DND-41 (cell line): ENCODE results near the gene MBD6.
"Not testable (repeated sequence)": the region's sequence is repeated elsewhere in the genome, so short reads cannot be mapped to it uniquely, and the experiment has no call there.

Experiments
- ATAC-seq: fragments of 200-7000 bp; cut with Tn5 transposase; 3 replicates; pipeline ENCODE4 v1.9.1; 2021; ENCODE audit warnings: low read depth; ENCODE audit not compliant: insufficient read depth
- DNase-seq: peaks from one replicate; pipeline ENCODE4 v3.0.0-alpha.2; 2020
- H2AFZ ChIP-seq: 2 replicates; pipeline ENCODE4 v1.6.0; 2012; ENCODE audit warnings: low read depth, low read length
- H3K27ac ChIP-seq: 2 replicates; pipeline ENCODE4 v1.5.1; 2012; ENCODE audit warnings: low read length, inconsistent platforms
- H3K27me3 ChIP-seq: fragments of 200-600 bp; sonication (generic); 2 replicates; pipeline ENCODE4 v1.6.0; 2012; ENCODE audit warnings: low read length, mild to moderate bottlenecking, inconsistent platforms; ENCODE audit not compliant: insufficient read depth, poor library complexity
- H3K36me3 ChIP-seq: 2 replicates; pipeline ENCODE4 v1.5.1; 2012; ENCODE audit warnings: low read length, inconsistent platforms; ENCODE audit not compliant: insufficient read depth
- H3K4me1 ChIP-seq: 2 replicates; pipeline ENCODE4 v1.5.1; 2012; ENCODE audit warnings: mild to moderate bottlenecking, low read length; ENCODE audit not compliant: insufficient read depth
- H3K4me2 ChIP-seq: 2 replicates; pipeline ENCODE4 v1.6.0; 2012; ENCODE audit warnings: mild to moderate bottlenecking, moderate library complexity, low read length, inconsistent platforms; ENCODE audit not compliant: insufficient read depth
- H3K4me3 ChIP-seq, 2 experiments: fragments of 200-600 bp in 1 of 2; shearing (Covaris generic) in 1 of 2; 2 replicates each; pipeline ENCODE4 v1.5.1; 2012 to 2016; ENCODE audit warnings: inconsistent platforms in 2 of 2, low read length in 2 of 2, mild to moderate bottlenecking in 2 of 2, low read depth in 1 of 2, moderate library complexity in 1 of 2
- H3K79me2 ChIP-seq: 2 replicates; pipeline ENCODE4 v1.6.0; 2012; ENCODE audit warnings: low read length, inconsistent platforms; ENCODE audit not compliant: insufficient read depth
- H3K9ac ChIP-seq: 2 replicates; pipeline ENCODE4 v1.6.0; 2012; ENCODE audit warnings: low read depth, mild to moderate bottlenecking, inconsistent platforms, low read length, moderate library complexity
- H3K9me3 ChIP-seq: 2 replicates; pipeline ENCODE4 v1.5.1; 2012; ENCODE audit warnings: low read length, moderate library complexity, mild to moderate bottlenecking, inconsistent platforms; ENCODE audit not compliant: insufficient read depth, severe bottlenecking
- H4K20me1 ChIP-seq: 2 replicates; pipeline ENCODE4 v1.6.0; 2012; ENCODE audit warnings: low read length; ENCODE audit not compliant: insufficient read depth
- EZH2 ChIP-seq: IDR thresholded peaks from 3 replicates; pipeline ENCODE4 v1.6.1; 2012; ENCODE audit warnings: borderline replicate concordance, low read depth, mild to moderate bottlenecking, moderate library complexity, low read length, inconsistent platforms; ENCODE audit not compliant: severe bottlenecking
- TF ChIP-seq, protein P1 (sequence below): IDR thresholded peaks from 2 replicates; pipeline ENCODE4 v1.5.1; 2012; ENCODE audit warnings: borderline replicate concordance, low read length, moderate library complexity, mild to moderate bottlenecking; ENCODE audit not compliant: poor library complexity, severe bottlenecking; ENCODE audit errors: extremely low read depth

The MBD6 gene

DNA sequence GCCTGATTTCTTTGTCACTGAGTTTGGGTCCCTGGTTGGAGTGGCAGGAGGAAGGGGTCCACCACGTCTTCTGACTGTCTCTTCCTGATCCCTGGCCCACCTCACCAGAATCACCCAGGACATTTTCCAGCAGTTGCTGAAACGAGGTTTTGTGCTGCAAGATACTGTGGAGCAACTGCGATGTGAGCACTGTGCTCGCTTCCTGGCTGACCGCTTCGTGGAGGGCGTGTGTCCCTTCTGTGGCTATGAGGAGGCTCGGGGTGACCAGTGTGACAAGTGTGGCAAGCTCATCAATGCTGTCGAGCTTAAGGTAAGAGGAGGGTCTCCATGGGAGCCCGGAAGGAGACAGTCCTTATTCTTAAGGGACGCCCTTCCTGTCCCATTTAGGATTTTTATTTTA, 22.4 kb upstream of the MBD6 start:
- Histone ChIP-seq H3K4me2 (no peak overlapping the region), H4K20me1 (peaks cover 23% of the 10 kb centered on the region; the same call in 1 of the 2 replicates), H3K27me3 (no peaks in the 10 kb centered on the region), H2AFZ (no peak overlapping the region), H3K4me1 (no peaks in the 10 kb centered on the region), H3K9me3 (no peaks in the 10 kb centered on the region), H3K9ac (no peak overlapping the region), H3K27ac (no peak overlapping the region; the same call in 1 of the 2 replicates), H3K79me2 (peaks cover 48% of the 10 kb centered on the region), H3K4me3 (no peak overlapping the region), H3K36me3 (peaks cover 91% of the 10 kb centered on the region)
- TF ChIP-seq, protein P1, sequence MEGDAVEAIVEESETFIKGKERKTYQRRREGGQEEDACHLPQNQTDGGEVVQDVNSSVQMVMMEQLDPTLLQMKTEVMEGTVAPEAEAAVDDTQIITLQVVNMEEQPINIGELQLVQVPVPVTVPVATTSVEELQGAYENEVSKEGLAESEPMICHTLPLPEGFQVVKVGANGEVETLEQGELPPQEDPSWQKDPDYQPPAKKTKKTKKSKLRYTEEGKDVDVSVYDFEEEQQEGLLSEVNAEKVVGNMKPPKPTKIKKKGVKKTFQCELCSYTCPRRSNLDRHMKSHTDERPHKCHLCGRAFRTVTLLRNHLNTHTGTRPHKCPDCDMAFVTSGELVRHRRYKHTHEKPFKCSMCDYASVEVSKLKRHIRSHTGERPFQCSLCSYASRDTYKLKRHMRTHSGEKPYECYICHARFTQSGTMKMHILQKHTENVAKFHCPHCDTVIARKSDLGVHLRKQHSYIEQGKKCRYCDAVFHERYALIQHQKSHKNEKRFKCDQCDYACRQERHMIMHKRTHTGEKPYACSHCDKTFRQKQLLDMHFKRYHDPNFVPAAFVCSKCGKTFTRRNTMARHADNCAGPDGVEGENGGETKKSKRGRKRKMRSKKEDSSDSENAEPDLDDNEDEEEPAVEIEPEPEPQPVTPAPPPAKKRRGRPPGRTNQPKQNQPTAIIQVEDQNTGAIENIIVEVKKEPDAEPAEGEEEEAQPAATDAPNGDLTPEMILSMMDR: no peak
- TF ChIP-seq EZH2: no peak
- ATAC-seq: no peak
- DNase-seq: no peak

DNA sequence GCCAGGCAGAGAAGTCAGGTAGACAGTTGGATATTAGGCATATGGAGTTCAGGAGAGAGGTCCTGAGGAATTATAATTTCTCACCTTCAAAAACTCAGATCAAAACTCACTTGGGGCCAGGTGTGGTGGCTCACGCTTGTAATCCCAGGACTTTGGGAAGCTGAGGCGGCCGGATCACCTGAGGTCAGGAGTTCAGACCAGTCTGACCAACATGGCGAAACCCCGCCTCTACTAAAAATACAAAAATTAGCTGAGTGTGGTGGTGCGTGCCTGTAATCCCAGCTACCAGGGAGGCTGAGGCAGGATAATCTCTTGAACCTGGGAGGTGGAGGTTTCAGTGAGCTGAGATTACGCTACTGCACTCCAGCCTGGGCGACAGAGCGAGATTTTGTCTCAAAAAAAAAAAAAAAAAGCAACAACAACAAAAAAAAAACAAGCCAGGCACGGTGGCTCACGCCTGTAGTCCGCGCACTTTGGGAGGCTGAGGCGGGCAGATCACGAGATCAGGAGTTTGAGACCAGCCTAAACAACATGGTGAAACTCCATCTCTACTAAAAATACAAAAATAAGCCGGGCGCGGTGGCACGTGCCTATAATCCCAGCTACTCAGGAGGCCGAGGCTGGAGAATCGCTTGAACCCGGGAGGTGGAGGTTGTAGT, 20.2 kb upstream of the MBD6 start:
- Histone ChIP-seq H3K36me3 (peaks cover 85% of the 10 kb centered on the region), H3K79me2 (peaks cover 52% of the 10 kb centered on the region), H4K20me1 (peaks cover 17% of the 10 kb centered on the region)
- not testable (repeated sequence) for H3K9ac ChIP-seq, H3K4me3 ChIP-seq, DNase-seq, ATAC-seq, H3K27ac ChIP-seq, H2AFZ ChIP-seq, H3K4me1 ChIP-seq, H3K9me3 ChIP-seq, H3K27me3 ChIP-seq, H3K4me2 ChIP-seq

DNA sequence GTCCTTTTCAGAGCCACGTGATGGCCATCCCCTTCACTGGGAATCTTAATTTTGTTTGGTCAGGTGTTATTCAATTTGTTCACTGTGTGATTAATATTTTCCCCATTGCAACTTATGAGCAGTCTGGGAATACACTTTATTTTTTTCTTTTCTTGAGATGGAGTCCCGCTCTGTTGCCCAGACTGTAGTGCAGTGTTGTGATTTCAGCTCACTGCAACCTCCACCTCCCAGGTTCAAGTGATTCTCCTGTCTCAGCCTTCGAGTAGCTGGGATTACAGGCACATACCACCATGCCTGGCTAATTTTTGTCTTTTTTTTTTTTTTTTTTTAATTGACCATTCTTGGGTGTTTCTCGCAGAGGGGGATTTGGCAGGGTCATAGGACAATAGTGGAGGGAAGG, 16.1 kb upstream of the MBD6 start:
- DNase-seq, H3K4me2 ChIP-seq, H3K4me1 ChIP-seq, H3K27me3 ChIP-seq, H3K9me3 ChIP-seq, H3K9ac ChIP-seq, H3K4me3 ChIP-seq, H3K27ac ChIP-seq, H2AFZ ChIP-seq, ATAC-seq: not testable (repeated sequence)
- peaks cover 82% of the 10 kb centered on the region for H3K36me3 ChIP-seq
- H3K79me2 ChIP-seq: peaks cover 37% of the 10 kb centered on the region
- peaks cover 15% of the 10 kb centered on the region for H4K20me1 ChIP-seq

DNA sequence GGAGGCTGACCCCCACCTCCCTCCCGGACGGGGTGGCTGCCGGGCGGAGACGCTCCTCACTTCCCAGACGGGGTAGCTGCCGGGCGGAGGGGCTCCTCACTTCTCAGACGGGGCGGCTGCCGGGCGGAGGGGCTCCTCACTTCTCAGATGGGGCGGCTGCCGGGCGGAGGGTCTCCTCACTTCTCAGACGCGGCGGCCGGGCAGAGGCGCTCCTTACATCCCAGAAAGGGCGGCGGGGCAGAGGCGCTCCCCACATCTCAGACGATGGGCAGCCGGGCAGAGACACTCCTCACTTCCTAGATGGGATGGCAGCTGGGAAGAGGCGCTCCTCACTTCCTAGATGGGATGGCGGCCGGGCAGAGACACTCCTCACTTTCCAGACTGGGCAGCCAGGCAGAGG, 14.8 kb upstream of the MBD6 start:
- not testable (repeated sequence) for H3K4me2 ChIP-seq, H3K4me3 ChIP-seq, H3K27me3 ChIP-seq, H3K27ac ChIP-seq, H2AFZ ChIP-seq, DNase-seq, ATAC-seq, H3K9ac ChIP-seq, H3K4me1 ChIP-seq, H3K9me3 ChIP-seq
- peaks cover 83% of the 10 kb centered on the region for H3K36me3 ChIP-seq
- H3K79me2 ChIP-seq: peaks cover 35% of the 10 kb centered on the region
- peaks cover 14% of the 10 kb centered on the region for H4K20me1 ChIP-seq

DNA sequence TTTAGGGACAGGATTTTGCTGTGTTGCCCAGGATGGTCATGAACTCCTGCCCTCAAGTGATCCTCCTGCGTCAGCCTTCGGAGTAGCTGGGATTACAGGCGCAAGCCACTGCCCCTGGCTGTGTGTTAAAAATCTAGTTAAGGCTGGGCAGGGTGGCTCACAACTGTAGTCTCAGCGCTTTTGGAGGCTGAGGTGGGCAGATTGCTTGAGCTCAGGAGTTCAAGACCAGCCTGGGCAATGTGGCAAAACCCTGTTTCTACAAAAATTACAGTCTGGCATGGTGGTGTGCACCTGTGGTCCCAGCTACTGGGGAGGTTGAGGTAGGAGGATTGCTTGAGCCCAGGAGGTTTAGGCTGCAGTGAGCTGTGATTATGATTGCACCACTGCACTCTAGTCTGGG, 11.5 kb upstream of the MBD6 start:
- H3K36me3 ChIP-seq: peaks cover 80% of the 10 kb centered on the region
- TF ChIP-seq, protein P1: no peak
- no peak for TF ChIP-seq EZH2

More for the DNA sequence above, 11.5 kb upstream of the MBD6 start:
- Histone ChIP-seq H2AFZ (no peak overlapping the region), H3K9me3 (no peaks in the 10 kb centered on the region), H3K4me3 (no peak overlapping the region), H3K9ac (no peak overlapping the region), H3K27ac (no peak overlapping the region), H4K20me1 (peaks cover 28% of the 10 kb centered on the region; the same call in 1 of the 2 replicates), H3K79me2 (peaks cover 25% of the 10 kb centered on the region), H3K4me2 (no peak overlapping the region), H3K4me1 (no peaks in the 10 kb centered on the region), H3K27me3 (no peaks in the 10 kb centered on the region)
- DNase-seq (no peak), ATAC-seq (no peak)
